HG02943 (cell line): ENCODE data around the gene CHST4.
"Not testable (repeated sequence)": the region's sequence is repeated elsewhere in the genome, so short reads cannot be mapped to it uniquely, and the experiment has no call there.

ENCODE experiments used
- ATAC-seq: cut with Tn5 transposase; IDR thresholded peaks from one replicate; pipeline ENCODE4 v1.9.1; 2021; ENCODE audit warnings: mild to moderate bottlenecking, low read depth, moderate library complexity; ENCODE audit not compliant: unreplicated experiment

The CHST4 gene

GRCh38 chr16:71567931-71568330 is 41.7 kb downstream of the CHST4 start:
- no peak for ATAC-seq

DNA sequence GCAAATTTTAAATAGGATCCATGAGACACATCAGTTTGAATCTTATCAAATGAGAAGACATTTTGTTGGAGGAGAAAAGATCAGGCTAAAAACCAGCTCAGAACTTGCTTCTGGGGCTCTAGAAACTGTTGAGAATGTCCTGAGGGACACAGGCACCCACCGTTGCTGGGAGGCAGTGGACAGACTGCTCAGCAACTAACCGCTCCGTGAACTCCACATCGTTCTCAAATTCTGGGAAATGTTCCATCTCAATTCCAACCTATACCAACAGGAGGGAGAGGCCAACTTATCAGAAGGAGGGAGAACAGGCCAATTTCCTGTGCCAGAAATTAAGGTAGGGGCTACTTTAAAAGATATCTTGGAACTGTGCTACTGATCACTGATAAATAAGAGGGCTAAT is 42.3 kb downstream of the CHST4 start:
- no peak for ATAC-seq

GRCh38 chr16:71569621-71570020 is 43.4 kb downstream of the CHST4 start:
- ATAC-seq, result no peak

GRCh38 chr16:71570144-71570543 is 43.9 kb downstream of the CHST4 start:
- ATAC-seq, result no peak

DNA sequence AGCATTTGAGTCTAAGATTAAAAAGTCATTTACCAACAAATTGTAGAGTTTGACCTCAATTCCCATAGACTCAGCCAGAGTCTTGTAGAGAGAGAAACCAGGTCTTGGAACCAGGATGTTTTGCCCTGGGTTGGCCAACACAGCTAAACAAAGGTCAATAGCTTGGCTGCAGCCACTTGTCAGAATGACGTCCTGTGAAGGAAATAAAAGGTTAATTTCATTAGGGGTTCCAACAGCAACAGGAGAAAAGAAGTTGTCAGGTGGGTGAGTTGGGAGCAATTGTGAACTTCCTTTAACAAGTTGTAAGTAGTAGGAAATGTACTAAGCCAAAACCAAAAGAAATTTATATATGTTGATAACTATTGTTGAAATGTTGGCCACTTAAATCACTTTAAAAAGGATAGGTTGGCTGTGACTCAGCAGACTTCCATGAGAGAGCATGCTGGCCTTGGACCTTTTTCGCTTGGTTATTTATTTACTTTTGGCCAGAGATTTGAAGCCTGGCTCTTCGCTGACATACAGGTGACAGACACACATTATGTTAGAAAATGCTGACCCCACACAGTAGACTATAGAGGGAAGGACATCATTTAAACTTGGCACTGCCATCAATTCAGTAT is 46.4 kb downstream of the CHST4 start:
- ATAC-seq, result no peak

DNA sequence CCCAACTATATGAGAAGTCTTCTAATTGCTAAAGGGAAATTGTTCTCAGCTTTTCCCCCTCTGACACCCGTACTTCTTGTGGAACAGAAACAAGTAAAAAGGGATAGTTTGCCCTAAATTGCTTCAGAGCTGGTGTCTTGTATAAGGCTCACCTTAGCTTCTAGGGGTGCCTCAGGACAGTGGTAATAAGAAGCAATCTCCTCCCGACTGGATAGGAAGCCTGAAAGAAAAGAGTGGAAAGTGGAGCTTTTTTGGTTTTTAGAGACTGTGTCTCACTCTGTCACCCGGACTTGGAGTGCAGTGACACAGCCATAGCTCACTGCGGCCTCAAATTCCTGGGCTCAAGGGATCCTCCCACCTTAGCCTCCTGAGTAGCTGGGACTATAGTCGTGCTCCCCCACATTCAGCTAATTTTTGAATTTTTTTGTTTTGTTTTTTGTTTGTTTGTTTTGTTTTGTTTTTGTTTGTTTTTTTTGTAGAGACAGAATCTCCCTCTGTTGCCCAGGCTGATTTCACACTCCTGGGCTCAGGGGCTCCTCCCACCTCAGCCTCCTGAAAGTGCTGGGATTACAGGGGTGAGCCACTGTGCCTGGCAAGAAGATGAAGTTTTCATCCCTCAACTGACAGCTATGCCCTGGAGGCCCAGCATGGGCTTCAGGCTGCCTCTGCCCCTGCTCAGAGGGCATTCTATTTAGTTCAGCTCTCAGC is 47.3 kb downstream of the CHST4 start:
- no peak for ATAC-seq

GRCh38 chr16:71574702-71575101 is 48.5 kb downstream of the CHST4 start:
- ATAC-seq, result no peak

- ATAC-seq, result no peak
Observed at GRCh38 chr16:71576971-71577370, 50.7 kb downstream of the CHST4 start, which contains the start of gene TAT. TAT (minus strand) TSS chr16:71577092; CDS start chr16:71576415, 677 bp downstream.

- not testable (repeated sequence) for ATAC-seq
Observed at GRCh38 chr16:71582553-71582848, 56.3 kb downstream of the CHST4 start.

DNA sequence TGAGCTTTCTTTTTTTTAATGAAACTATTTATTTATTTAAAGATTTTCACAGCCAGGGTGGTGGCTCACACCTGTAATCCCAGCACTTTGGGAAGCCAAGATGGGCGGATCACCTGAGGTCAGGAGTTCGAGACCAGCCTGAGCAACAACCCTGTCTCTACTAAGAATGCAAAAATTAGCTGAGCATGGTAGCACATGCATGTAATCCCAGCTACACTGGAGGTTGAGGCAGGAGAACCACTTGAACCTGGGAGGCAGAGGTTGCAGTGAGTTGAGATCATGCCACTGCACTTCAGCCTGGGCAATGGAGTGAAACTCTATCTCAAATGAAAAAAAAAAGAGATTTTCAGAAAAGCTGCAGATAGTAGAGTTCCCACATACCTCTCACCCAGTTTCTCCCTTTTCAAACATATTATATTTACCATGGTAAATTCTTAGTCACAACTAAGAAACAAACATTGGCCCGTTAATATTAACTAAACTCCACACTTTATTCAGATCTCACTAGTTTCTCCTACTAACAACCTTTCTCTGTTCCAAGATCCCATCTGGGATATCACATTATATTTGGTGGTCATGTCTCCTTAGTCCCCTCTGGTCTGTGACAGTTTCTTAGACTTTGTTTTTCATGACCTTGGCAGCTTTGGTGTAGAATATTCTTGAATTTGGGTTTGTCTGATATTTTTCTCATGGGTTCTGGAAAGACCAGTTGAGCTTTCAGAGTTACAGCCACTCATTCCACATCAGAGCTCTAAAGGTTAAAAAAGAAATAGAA is 58.5 kb downstream of the CHST4 start:
- ATAC-seq, result no peak

- no peak for ATAC-seq
Observed at GRCh38 chr16:71585318-71585703, 59.1 kb downstream of the CHST4 start.
